Measurements from ENCODE around the gene RAD54L. TPM values are rescaled to one million over a fixed set of nuclear protein-coding genes. Genes with fewer than 3 reads are reported as not detected.

RAD54L gene
- total RNA-seq, 6 donors from 2014 or later, result 0.78 to 2.4 (median 1.6) TPM; not detected in 2

DNA sequence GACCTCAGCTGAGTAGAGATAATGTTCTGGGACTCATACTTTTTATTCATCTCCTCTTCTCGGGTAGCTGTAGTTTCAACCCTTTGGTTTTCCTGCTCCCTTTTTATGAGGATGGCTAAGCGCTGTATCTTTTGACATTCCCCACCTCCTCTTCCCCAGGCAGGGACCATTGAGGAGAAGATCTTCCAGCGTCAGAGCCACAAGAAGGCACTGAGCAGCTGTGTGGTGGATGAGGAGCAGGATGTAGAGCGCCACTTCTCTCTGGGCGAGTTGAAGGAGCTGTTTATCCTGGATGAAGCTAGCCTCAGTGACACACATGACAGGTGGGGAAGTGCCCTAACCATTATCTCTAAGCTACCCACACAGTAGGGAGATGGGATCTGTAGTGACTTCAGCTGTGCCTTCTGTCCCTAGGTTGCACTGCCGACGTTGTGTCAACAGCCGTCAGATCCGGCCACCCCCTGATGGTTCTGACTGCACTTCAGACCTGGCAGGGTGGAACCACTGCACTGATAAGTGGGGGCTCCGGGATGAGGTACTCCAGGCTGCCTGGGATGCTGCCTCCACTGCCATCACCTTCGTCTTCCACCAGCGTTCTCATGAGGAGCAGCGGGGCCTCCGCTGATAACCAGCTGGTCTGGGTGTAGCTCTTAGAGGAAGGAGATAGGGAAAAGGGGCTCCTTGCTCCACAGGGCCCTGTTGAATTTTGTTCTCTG, 30.3 kb downstream of the RAD54L start:
- peaks cover 13 to 51% (median 36%) of the 10 kb centered on the region in 4 donors for H3K36me3 ChIP-seq
- H3K9me3 ChIP-seq, result no peaks in the 10 kb centered on the region
- WGBS, 2 donors, result 89 to 91% methylated on average over 10 to 14 of the region's 14 CpGs
- TF ChIP-seq, protein P1, sequence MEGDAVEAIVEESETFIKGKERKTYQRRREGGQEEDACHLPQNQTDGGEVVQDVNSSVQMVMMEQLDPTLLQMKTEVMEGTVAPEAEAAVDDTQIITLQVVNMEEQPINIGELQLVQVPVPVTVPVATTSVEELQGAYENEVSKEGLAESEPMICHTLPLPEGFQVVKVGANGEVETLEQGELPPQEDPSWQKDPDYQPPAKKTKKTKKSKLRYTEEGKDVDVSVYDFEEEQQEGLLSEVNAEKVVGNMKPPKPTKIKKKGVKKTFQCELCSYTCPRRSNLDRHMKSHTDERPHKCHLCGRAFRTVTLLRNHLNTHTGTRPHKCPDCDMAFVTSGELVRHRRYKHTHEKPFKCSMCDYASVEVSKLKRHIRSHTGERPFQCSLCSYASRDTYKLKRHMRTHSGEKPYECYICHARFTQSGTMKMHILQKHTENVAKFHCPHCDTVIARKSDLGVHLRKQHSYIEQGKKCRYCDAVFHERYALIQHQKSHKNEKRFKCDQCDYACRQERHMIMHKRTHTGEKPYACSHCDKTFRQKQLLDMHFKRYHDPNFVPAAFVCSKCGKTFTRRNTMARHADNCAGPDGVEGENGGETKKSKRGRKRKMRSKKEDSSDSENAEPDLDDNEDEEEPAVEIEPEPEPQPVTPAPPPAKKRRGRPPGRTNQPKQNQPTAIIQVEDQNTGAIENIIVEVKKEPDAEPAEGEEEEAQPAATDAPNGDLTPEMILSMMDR (IDR thresholded peaks at IDR 0.05), result no peak
- no peak for TF ChIP-seq EP300 (IDR thresholded peaks at IDR 0.05)
- TF ChIP-seq POLR2A (IDR thresholded peaks at IDR 0.05), result no peak
- TF ChIP-seq POLR2AphosphoS5 (IDR thresholded peaks at IDR 0.05), result no peak
- no peak for ATAC-seq (ENCODE audit: low FRiP score in 2 of 2)
- no peak overlapping the region for H3K27ac ChIP-seq
- DNase-seq, result no peak
- no peak overlapping the region for H3K4me3 ChIP-seq
- no peaks in the 10 kb centered on the region for H3K27me3 ChIP-seq
- H3K4me1 ChIP-seq, result no peaks in the 10 kb centered on the region

GRCh38 chr1:46278807-46279206, 31.2 kb downstream of the RAD54L start:
- Histone ChIP-seq H3K27me3 (no peaks in the 10 kb centered on the region), H3K9me3 (no peaks in the 10 kb centered on the region), H3K36me3 (peaks cover 13 to 59% (median 36%) of the 10 kb centered on the region in 4 donors), H3K4me1 (no peaks in the 10 kb centered on the region), H3K4me3 (no peak overlapping the region), H3K27ac (no peak overlapping the region)
- TF ChIP-seq POLR2A (IDR thresholded peaks at IDR 0.05), result no peak
- TF ChIP-seq, protein P1 (IDR thresholded peaks at IDR 0.05), result no peak
- no peak for TF ChIP-seq POLR2AphosphoS5 (IDR thresholded peaks at IDR 0.05)
- no peak for TF ChIP-seq EP300 (IDR thresholded peaks at IDR 0.05)
- WGBS, 2 donors, result 93 to 95% methylated on average over 12 of the region's 12 CpGs
- ATAC-seq (ENCODE audit: low FRiP score in 2 of 2), result no peak
- peak in 1 of 2 donors; percentile 66 for DNase-seq

DNA sequence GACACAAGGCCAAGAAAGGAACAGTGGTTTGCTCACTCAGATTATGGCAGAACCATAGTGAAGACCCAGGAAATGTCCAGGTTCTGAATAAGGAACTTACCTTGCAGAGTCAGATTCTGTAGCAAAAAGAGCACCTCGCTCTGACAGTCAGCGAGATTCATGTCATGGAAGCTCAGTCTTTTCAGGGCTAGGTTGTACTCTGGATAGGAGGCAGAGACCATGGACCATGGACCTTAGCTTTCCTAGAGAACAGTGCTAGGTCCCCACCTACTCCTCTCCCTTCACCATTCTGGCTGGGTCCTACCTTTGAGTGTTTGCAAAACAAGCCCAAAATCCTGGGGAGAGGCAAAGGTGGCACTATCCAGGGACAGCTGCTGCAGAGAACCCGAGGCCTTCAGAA, 32.5 kb downstream of the RAD54L start:
- no peak for ATAC-seq (ENCODE audit: low FRiP score in 2 of 2)
- Histone ChIP-seq H3K4me1 (no peaks in the 10 kb centered on the region), H3K27me3 (no peaks in the 10 kb centered on the region), H3K4me3 (no peak overlapping the region), H3K9me3 (no peaks in the 10 kb centered on the region), H3K36me3 (peaks cover 15 to 72% (median 47%) of the 10 kb centered on the region in 4 donors), H3K27ac (no peak overlapping the region)
- no peak for DNase-seq
- 91 to 100% methylated on average over 3 of the region's 3 CpGs for WGBS, 2 donors
- TF ChIP-seq EP300 (IDR thresholded peaks at IDR 0.05) (no peak), POLR2AphosphoS5 (IDR thresholded peaks at IDR 0.05) (no peak), POLR2A (IDR thresholded peaks at IDR 0.05) (no peak)
- TF ChIP-seq, protein P1 (IDR thresholded peaks at IDR 0.05), result no peak

DNA sequence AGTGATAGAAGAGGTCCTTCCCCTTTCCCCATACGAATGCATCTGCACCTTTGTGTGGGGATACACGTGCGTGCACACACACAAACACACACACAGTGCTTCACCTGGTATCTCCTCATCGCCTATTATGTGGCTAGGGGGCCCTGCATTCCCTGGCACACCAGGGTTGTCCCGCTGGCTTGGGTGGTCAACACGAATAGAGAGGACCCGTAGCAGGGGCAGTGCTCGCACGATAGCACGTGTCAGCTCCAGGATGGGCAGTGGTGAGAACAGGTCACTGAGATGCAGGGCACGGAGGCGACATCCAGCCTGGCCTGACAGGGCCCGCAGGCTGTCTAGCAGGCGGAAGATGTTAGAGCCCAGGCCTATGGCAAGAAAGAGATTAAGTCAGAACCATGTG, 33.5 kb downstream of the RAD54L start:
- no peaks in the 10 kb centered on the region for H3K27me3 ChIP-seq
- H3K9me3 ChIP-seq, result no peaks in the 10 kb centered on the region
- WGBS, 2 donors, result 92 to 96% methylated on average over 10 to 14 of the region's 14 CpGs
- no peak overlapping the region for H3K27ac ChIP-seq
- TF ChIP-seq EP300 (IDR thresholded peaks at IDR 0.05) (no peak), POLR2AphosphoS5 (IDR thresholded peaks at IDR 0.05) (no peak), POLR2A (IDR thresholded peaks at IDR 0.05) (no peak)
- TF ChIP-seq, protein P1 (IDR thresholded peaks at IDR 0.05), result no peak
- DNase-seq, result peak in 1 of 2 donors; percentile 43
- H3K4me1 ChIP-seq, result no peaks in the 10 kb centered on the region
- H3K36me3 ChIP-seq, result peaks cover 24 to 81% (median 56%) of the 10 kb centered on the region in 4 donors
- no peak overlapping the region for H3K4me3 ChIP-seq
- no peak for ATAC-seq (ENCODE audit: low FRiP score in 2 of 2)

DNA sequence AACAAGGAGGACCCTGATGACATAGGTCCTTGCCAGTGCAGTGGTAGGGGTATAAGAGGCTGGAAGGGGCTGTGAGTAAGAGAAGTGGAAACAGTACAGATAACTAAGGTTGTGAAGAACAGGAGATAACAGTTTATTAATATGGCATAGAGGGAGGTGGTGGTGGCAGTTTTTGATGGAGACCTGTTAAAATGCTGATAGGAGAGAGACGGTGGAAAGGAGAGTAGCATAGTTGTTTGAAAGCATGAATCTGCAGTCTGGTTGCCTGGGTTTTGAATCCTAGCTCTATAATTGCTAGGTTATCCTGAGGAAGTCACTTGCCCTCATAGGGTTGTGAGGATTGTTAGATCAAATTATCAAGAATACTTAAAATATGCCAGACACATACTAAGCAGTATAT, 36.5 kb downstream of the RAD54L start:
- ATAC-seq (ENCODE audit: low FRiP score in 2 of 2) (no peak), DNase-seq (no peak)
- WGBS, 2 donors, result 91 to 93% methylated on average over 1 of the region's 1 CpG
- Histone ChIP-seq H3K4me1 (peaks cover 0 to 7% (median 2%) of the 10 kb centered on the region in 4 donors), H3K4me3 (no peak overlapping the region), H3K9me3 (no peaks in the 10 kb centered on the region), H3K36me3 (peaks cover 24 to 81% (median 51%) of the 10 kb centered on the region in 4 donors), H3K27me3 (no peaks in the 10 kb centered on the region), H3K27ac (no peak overlapping the region)
- TF ChIP-seq EP300 (IDR thresholded peaks at IDR 0.05) (no peak), POLR2AphosphoS5 (IDR thresholded peaks at IDR 0.05) (no peak), POLR2A (IDR thresholded peaks at IDR 0.05) (no peak)
- TF ChIP-seq, protein P1 (IDR thresholded peaks at IDR 0.05), result no peak
